22Rv1 (cell line): ENCODE measurements around the gene VPS35L.

Source experiments
- H3K27ac ChIP-seq: fragments of 450-650 bp; 2 replicates; pipeline ENCODE4 v1.5.1; 2017
- ZFX ChIP-seq: fragments of 450-650 bp; IDR thresholded peaks from 2 replicates; pipeline ENCODE4 v1.6.1; 2017; ENCODE audit warnings: antibody characterized with exemption, borderline replicate concordance
- TF ChIP-seq, protein P1 (sequence below): fragments of 450-650 bp; IDR thresholded peaks from 2 replicates; pipeline ENCODE4 v1.5.1; 2017; ENCODE audit warnings: mild to moderate bottlenecking

VPS35L gene

DNA sequence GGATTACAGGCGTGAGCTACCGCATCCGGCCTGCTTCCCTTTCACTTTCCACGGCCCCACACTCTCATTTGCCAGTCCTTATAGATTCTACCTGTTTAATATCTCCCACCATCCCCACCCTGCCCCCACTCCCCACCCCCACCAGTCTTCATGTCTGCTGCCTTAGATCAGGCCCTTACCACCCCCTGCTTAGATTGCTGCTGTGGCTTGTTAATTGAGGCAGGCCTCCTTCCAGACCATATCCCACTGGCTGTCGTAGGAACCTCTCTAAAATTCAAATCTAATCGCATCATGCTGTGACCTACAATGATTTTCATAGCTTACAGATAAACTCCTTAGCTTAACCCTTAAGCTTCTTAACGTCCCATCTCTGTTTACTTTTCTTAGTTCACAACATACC, 167.5 kb downstream of the VPS35L start:
- TF ChIP-seq, protein P1, sequence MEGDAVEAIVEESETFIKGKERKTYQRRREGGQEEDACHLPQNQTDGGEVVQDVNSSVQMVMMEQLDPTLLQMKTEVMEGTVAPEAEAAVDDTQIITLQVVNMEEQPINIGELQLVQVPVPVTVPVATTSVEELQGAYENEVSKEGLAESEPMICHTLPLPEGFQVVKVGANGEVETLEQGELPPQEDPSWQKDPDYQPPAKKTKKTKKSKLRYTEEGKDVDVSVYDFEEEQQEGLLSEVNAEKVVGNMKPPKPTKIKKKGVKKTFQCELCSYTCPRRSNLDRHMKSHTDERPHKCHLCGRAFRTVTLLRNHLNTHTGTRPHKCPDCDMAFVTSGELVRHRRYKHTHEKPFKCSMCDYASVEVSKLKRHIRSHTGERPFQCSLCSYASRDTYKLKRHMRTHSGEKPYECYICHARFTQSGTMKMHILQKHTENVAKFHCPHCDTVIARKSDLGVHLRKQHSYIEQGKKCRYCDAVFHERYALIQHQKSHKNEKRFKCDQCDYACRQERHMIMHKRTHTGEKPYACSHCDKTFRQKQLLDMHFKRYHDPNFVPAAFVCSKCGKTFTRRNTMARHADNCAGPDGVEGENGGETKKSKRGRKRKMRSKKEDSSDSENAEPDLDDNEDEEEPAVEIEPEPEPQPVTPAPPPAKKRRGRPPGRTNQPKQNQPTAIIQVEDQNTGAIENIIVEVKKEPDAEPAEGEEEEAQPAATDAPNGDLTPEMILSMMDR: no peak
- TF ChIP-seq ZFX: no peak
- H3K27ac ChIP-seq: no peak overlapping the region

DNA sequence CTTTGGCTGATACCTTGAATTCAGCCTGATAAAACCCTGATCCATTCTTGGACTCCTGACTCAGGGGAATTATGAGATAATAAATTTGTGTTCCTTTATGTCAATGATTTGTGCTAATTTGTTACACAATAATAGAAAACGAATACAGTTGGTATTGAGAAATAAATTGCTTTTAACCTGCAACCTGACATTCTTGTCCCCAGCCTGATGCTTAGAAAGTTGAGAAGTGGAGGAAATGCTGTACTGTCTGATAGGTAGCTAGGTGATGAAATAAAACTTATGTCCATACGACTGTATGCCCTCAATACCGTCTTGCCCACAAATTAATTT, 173.1 kb downstream of the VPS35L start:
- H3K27ac ChIP-seq: no peak overlapping the region

DNA sequence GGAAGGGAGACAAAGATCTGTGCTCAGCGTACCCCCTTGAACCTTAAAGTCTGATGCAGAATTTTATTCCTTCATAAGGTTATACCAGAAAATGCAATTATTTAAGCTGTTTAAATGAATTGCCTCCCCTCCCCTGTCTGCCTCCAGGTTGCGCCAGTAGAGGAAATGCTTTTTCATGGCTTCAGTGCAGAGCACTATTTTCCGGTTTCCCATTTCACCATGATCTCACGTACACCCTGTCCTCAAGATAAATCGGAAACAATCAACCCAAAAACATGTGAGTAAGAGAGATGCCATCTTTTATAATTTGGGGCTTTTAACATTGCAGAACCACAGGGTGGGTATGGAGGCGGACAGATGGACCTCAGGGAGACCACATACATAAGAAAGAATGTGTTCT, 178.0 kb downstream of the VPS35L start:
- no peak overlapping the region for H3K27ac ChIP-seq
- TF ChIP-seq ZFX: no peak
- TF ChIP-seq, protein P1: no peak

More for the DNA sequence above, 173.1 kb downstream of the VPS35L start:
- TF ChIP-seq ZFX: no peak
- TF ChIP-seq, protein P1: no peak

DNA sequence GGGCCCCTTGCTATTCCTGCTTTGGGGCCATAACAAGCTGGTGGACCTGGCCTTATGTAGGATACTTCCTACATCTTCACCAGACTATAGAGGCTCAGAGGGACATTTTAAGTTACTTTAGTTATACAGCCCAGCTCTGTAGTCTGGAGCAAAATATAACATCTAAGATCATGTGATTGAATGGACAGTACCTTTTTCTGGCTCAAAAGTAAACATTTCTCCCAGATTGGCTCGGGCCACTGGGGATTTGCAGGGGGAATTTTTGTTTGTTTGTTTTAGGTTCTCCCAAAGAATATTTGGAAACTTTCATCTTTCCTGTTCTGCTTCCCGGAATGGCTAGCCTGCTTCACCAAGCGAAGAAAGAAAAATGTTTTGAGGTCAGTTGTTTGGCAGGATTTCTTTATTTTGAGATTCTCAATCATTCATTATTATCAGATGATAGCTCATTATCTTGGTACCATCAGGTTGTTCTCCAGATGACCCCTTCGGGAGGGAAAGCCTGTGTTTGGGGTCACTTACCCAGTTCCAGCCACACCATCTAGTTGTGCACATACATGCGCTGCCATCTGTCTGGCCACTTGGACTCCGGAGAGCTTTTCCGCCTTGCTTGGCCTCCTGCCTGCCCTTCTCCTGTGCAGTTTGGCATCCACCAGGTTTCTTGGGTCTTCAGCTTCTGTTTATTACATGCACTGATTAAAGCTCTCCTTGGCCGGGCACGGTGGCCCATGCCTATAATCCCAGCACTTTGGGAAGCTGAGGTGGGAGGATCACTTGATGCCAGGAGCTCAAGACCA, 179.8 kb downstream of the VPS35L start:
- H3K27ac ChIP-seq: no peak overlapping the region

DNA sequence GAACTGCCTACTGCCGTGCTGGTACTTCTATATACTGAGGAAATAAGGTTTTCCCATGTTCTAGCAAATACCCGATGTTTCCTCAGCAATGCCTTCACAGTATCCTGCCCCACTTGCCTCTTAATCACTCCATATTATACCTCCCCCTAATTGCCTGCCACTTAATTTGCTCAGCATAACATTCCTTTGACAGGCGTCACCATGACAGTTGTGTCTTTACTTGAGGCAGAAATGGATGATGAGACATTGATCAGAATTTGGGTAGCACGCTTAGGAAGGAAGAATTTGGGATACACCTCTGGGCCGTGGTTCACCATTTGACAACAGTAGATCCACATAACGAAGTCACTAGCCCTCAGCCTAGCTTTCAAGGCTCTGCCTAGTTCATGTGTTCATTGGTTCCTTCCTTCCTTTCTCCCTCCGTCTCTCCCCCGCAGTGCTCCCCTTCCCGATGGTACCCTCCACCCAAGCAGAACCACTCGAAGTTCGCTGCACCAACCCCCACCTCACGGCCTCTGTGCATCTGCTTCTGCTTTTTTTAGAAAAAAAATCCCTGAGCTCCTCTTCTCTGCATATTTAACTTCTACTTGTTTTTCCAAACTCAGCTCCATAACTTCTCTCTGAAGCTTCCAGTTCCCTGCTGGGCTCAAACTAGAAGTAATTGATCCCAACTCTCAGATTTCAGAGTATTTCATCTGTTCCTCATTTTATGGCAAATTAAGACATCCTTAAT, 182.0 kb downstream of the VPS35L start:
- no peak for TF ChIP-seq ZFX
- TF ChIP-seq, protein P1: no peak

More for the DNA sequence above, 179.8 kb downstream of the VPS35L start:
- TF ChIP-seq, protein P1: no peak
- no peak for TF ChIP-seq ZFX

DNA sequence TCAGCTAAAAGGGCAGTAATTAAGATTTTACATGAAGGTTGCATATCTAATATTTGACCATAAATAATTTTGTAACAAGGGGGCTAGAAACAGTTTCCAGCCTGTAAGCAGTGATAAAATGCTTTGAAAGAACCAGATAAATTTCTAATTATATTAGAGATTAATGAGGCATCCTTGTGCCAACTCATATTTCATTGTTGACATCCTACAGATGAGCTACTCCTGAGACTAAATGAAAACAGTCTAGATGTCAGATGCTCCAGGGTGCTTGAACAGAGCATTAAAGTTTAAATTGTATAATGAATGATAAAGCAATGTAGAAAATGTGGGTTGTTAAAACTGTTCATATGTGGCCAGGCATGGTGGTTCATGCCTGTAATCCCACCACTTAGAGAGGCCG, 185.9 kb downstream of the VPS35L start:
- no peak for TF ChIP-seq ZFX
- TF ChIP-seq, protein P1: no peak
- H3K27ac ChIP-seq: no peak overlapping the region

More for the DNA sequence above, 182.0 kb downstream of the VPS35L start:
- no peak overlapping the region for H3K27ac ChIP-seq

DNA sequence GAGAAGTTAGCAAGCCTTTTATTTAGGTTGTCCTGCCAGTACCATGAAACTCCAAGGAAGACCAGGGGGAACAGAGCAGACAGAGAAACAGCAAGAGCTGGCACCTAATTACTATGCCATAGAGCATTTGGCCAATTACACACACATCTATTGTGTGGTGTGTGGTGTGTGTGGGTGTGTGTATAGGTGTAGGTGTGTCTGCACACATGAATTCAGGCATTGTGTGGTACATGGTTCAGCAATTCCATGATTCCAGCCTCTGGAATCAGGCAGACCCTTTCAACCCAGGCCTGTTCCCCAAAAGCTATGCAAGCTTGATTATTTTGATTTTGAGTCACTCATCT, 188.3 kb downstream of the VPS35L start:
- TF ChIP-seq ZFX: no peak
- TF ChIP-seq, protein P1: no peak
- H3K27ac ChIP-seq: no peak overlapping the region
